WI38 (cell line): ENCODE measurements around the gene AKNA.
"Not testable (repeated sequence)": the region's sequence is repeated elsewhere in the genome, so short reads cannot be mapped to it uniquely, and the experiment has no call there.

Experiments used
- H3K4me3 ChIP-seq: 2 replicates; pipeline ENCODE4 v1.5.1; 2011; ENCODE audit warnings: low read depth, mild to moderate bottlenecking, control low read depth, low read length
- CTCF ChIP-seq: IDR thresholded peaks from 2 replicates; pipeline ENCODE4 v1.5.1; 2012; ENCODE audit warnings: low read depth, mild to moderate bottlenecking, control low read depth, low read length

The AKNA gene

DNA sequence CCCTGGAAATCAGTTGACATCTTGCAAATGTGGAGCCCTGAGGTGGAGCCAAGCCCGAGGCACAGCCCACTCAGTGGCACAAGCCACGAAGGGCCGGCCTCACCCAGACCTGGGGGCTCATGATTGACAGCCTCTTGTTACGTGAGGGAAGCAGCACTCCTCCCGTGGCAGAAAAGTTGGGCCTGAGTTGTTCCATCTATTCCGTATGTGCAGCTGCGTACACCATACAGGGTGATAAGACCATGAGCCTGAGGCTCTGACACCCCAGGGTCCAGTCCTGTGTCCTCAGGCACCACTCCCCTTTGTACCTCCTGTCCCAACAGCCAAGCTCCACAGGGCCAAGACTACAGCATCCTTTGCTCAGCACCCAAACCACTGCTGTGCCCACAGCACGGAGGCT, 60.0 kb downstream of the AKNA start:
- H3K4me3 ChIP-seq = no peak overlapping the region
- no peak for TF ChIP-seq CTCF

GRCh38 chr9:114325684-114326254, 62.0 kb downstream of the AKNA start:
- not testable (repeated sequence) for H3K4me3 ChIP-seq

DNA sequence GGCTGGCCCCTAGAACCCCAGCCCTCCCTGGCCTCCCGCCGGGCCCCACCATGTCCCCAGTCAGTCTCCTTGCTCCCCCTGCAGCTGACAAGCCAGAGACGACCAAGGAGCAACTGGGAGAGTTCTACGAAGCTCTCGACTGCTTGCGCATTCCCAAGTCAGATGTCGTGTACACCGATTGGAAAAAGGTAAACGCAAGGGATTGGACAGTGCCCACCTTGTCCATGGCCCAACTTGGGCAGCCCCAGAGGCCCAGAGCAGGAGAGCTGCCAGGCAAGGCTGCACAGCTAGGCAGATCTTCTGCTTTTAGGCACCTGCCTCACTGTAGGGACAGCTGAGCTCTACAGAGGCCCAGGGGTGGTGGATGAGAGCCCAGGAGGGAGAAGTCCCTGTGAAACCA, 62.8 kb downstream of the AKNA start:
- not testable (repeated sequence) for H3K4me3 ChIP-seq

DNA sequence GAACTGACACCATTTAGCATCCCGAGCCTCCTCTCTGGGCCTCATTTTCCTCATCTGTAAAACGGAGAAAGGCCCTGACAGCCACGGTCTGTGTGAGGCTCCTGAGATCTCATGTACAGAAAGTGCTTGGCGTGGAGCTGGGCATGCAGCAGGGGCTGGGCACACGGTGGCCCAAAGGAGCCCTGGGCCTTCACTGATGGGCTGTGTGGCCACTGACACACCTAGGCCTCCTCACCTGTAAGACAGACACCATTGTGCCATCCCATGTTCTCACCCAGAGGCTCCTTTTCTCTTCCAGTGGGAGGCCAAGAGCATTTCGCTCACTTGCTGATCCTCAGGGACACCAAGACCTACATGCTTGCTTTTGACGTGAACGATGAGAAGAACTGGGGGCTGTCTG, 63.3 kb downstream of the AKNA start:
- H3K4me3 ChIP-seq = no peak overlapping the region
- TF ChIP-seq CTCF = no peak

GRCh38 chr9:114323849-114324248, 63.9 kb downstream of the AKNA start:
- H3K4me3 ChIP-seq = not testable (repeated sequence)

DNA sequence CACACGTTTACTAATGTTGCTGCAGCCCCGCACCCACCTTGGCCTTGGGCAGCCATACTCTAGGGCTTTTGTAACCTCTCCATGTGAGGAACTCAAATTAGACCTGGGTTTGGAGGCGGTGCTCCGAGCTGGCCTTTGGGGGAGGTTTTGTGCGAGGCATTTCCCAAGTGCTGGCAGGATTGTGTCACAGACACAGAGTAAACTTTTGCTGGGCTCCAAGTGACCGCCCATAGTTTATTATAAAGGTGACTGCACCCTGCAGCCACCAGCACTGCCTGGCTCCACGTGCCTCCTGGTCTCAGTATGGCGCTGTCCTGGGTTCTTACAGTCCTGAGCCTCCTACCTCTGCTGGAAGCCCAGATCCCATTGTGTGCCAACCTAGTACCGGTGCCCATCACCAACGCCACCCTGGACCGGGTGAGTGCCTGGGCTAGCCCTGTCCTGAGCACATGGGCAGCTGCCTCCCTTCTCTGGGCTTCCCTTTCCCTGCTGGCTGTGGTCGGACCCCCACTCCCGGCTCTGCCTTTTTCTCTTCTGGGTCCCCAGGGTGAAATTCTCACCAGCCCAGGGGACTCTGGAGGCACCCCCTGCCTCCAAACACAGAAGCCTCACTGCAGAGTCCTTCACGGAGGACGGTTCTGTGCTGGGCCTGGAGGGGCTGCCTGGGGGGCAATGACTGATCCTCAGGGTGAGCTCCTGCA, 64.8 kb downstream of the AKNA start, which contains the start of gene ORM1:
Gene ORM1 (plus strand): TSS at position 268 of the 701 bp plus-strand sequence. CDS start 36 bp downstream, at position 304.
- H3K4me3 ChIP-seq = not testable (repeated sequence)

- not testable (repeated sequence) for H3K4me3 ChIP-seq
Measured at GRCh38 chr9:114322160-114322818, 65.5 kb downstream of the AKNA start.

DNA sequence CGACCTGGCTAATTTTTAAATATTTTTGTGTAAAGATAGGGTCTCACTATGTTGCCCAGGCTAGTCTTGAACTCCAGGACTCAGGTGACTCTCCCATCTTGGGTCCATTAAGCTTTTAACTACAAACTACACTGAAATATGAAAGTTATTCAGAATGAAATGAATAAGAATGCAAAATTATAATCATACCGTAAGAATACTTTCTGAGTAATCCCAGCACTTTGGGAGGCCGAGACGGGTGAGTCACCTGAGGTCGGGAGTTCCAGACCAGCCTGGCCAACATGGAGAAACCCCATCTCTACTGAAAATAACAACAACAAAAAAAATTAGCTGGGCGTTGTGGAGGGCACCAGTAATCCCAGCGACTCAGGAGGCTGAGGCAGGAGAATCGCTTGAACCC, 66.0 kb downstream of the AKNA start:
- TF ChIP-seq CTCF = no peak
- H3K4me3 ChIP-seq = no peak overlapping the region

- not testable (repeated sequence) for H3K4me3 ChIP-seq
Measured at GRCh38 chr9:114320710-114321109, 67.1 kb downstream of the AKNA start.

- no peak overlapping the region for H3K4me3 ChIP-seq
- TF ChIP-seq CTCF = no peak
Measured at GRCh38 chr9:114319147-114319546, 68.6 kb downstream of the AKNA start.
